Measurements from ENCODE around the gene TSPEAR. TPM values are rescaled to one million over a fixed set of nuclear protein-coding genes. Genes with fewer than 3 reads are reported as not detected.

The TSPEAR gene
- total RNA-seq, 2 experiments from 2014 or later = not detected

GRCh38 chr21:44557491-44558328 lies 153.7 kb downstream of the TSPEAR start:
- Histone ChIP-seq H3K4me2 (ENCODE audit: low read length) (no peak overlapping the region), H3K27ac (ENCODE audit: low read depth, low read length, poor library complexity, severe bottlenecking) (no peak overlapping the region), H3K36me3 (ENCODE audit: insufficient read depth, low read length) (no peaks in the 10 kb centered on the region), H3K9me2 (ENCODE audit: insufficient read depth, low read length) (no peaks in the 10 kb centered on the region), H3K79me2 (ENCODE audit: insufficient read depth, low read depth, low read length) (no peaks in the 10 kb centered on the region), H3K4me1 (ENCODE audit: insufficient read depth, low read length, poor library complexity, severe bottlenecking) (no peaks in the 10 kb centered on the region), H3K9me3 (ENCODE audit: low read length) (no peaks in the 10 kb centered on the region), H3K4me3 (ENCODE audit: low read depth, low read length, poor library complexity, severe bottlenecking) (no peak overlapping the region), H2AFZ (ENCODE audit: low read length) (no peak overlapping the region), H4K20me1 (ENCODE audit: insufficient read depth, low read length) (no peaks in the 10 kb centered on the region)
- TF ChIP-seq, protein P1, sequence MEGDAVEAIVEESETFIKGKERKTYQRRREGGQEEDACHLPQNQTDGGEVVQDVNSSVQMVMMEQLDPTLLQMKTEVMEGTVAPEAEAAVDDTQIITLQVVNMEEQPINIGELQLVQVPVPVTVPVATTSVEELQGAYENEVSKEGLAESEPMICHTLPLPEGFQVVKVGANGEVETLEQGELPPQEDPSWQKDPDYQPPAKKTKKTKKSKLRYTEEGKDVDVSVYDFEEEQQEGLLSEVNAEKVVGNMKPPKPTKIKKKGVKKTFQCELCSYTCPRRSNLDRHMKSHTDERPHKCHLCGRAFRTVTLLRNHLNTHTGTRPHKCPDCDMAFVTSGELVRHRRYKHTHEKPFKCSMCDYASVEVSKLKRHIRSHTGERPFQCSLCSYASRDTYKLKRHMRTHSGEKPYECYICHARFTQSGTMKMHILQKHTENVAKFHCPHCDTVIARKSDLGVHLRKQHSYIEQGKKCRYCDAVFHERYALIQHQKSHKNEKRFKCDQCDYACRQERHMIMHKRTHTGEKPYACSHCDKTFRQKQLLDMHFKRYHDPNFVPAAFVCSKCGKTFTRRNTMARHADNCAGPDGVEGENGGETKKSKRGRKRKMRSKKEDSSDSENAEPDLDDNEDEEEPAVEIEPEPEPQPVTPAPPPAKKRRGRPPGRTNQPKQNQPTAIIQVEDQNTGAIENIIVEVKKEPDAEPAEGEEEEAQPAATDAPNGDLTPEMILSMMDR (conservative IDR thresholded peaks at IDR 0.05; ENCODE audit: low read length) = no peak
- no peak for DNase-seq (ENCODE audit: low spot score)
- intact Hi-C loops (cut with micrococcal nuclease; ENCODE audit: unreplicated experiment) = no loop called here
- no TSS peak for BruUV-seq (replicated peaks)
- POLR2A ChIA-PET = no interaction called here
- CTCF ChIA-PET (ENCODE audit: unreplicated experiment) = no interaction called here

DNA sequence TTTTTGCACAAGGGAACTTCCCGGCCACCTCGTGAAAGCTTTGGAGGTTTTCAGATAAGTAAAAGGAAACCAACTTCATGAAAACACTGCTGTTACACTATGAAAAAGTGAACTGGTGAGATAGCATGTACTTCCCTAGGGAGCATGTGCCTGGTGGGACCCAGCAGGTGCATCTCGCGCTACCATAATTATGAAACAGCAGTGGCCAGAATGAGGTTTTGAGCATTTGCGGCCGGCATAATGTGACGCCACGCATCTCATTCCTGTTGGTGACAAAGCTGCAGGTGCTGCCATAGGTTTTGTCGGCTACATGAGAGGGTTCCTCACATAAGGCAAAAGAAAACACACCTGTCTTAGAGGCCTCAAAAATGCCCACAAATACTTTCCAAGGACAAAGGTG lies 154.5 kb downstream of the TSPEAR start:
- CTCF ChIA-PET (ENCODE audit: unreplicated experiment) = no interaction called here
- POLR2A ChIA-PET = interaction anchor here (0.6 kb wide), 1 partner anchor 40 kb away, joined by 3 read pairs; no protein-coding TSS in a partner anchor
- Histone ChIP-seq H3K27ac (ENCODE audit: low read depth, low read length, poor library complexity, severe bottlenecking) (no peak overlapping the region), H4K20me1 (ENCODE audit: insufficient read depth, low read length) (no peaks in the 10 kb centered on the region), H3K79me2 (ENCODE audit: insufficient read depth, low read depth, low read length) (no peaks in the 10 kb centered on the region), H3K4me3 (ENCODE audit: low read depth, low read length, poor library complexity, severe bottlenecking) (no peak overlapping the region), H3K36me3 (ENCODE audit: insufficient read depth, low read length) (no peaks in the 10 kb centered on the region), H2AFZ (ENCODE audit: low read length) (no peak overlapping the region), H3K9me2 (ENCODE audit: insufficient read depth, low read length) (no peaks in the 10 kb centered on the region), H3K4me1 (ENCODE audit: insufficient read depth, low read length, poor library complexity, severe bottlenecking) (no peaks in the 10 kb centered on the region), H3K4me2 (ENCODE audit: low read length) (no peak overlapping the region), H3K9me3 (ENCODE audit: low read length) (no peaks in the 10 kb centered on the region)
- intact Hi-C loops (cut with micrococcal nuclease; ENCODE audit: unreplicated experiment) = no loop called here
- no TSS peak for BruUV-seq (replicated peaks)
- no peak for TF ChIP-seq EZH2phosphoT487 (IDR thresholded peaks at IDR 0.05; ENCODE audit: borderline replicate concordance, low read depth, low read length)
- TF ChIP-seq, protein P1 (conservative IDR thresholded peaks at IDR 0.05; ENCODE audit: low read length) = no peak
- DNase-seq (ENCODE audit: low spot score) = no peak

DNA sequence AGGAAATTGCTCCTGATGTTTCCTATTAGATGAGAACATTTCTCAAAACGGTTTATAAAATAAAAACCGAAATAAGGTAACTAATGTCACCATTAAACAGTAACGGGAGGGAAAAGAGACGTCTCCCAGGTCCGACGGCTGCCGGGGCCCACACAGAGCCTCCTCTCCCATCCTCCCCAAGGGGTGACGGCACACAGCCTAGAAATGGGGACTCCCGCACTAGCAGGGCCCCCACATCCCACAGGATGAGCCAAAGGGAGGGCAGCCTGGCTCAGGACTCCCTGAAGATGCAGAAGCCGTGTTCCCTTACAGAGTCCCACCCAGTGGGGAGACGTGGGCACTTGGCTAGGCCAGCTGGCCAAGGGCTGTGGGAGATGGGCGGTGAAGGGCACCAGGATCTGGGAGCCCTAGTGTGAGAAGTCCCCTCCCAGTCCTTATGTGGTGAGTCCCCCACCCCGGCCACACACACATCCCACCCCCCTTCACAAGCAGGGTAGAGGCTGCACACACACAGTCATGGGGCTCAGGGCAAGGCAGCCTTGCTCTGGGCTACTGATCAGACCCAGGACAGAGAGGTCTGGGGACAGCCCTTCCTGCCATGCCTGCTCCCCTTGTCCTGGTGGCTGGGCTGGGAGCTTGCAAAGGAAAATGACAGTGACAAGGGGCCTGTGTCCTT lies 156.0 kb downstream of the TSPEAR start:
- Histone ChIP-seq H3K9me3 (ENCODE audit: low read length) (no peaks in the 10 kb centered on the region), H3K4me3 (ENCODE audit: low read depth, low read length, poor library complexity, severe bottlenecking) (no peak overlapping the region), H2AFZ (ENCODE audit: low read length) (no peak overlapping the region), H4K20me1 (ENCODE audit: insufficient read depth, low read length) (no peaks in the 10 kb centered on the region), H3K27ac (ENCODE audit: low read depth, low read length, poor library complexity, severe bottlenecking) (no peak overlapping the region), H3K36me3 (ENCODE audit: insufficient read depth, low read length) (no peaks in the 10 kb centered on the region), H3K4me1 (ENCODE audit: insufficient read depth, low read length, poor library complexity, severe bottlenecking) (no peaks in the 10 kb centered on the region), H3K9me2 (ENCODE audit: insufficient read depth, low read length) (no peaks in the 10 kb centered on the region), H3K4me2 (ENCODE audit: low read length) (no peak overlapping the region), H3K79me2 (ENCODE audit: insufficient read depth, low read depth, low read length) (no peaks in the 10 kb centered on the region)
- BruUV-seq (replicated peaks) = no TSS peak
- intact Hi-C loops (cut with micrococcal nuclease; ENCODE audit: unreplicated experiment) = no loop called here
- CTCF ChIA-PET (ENCODE audit: unreplicated experiment) = no interaction called here
- DNase-seq (ENCODE audit: low spot score) = no peak
- TF ChIP-seq EZH2phosphoT487 (IDR thresholded peaks at IDR 0.05; ENCODE audit: borderline replicate concordance, low read depth, low read length) = no peak
- TF ChIP-seq, protein P1 (conservative IDR thresholded peaks at IDR 0.05; ENCODE audit: low read length) = no peak
- POLR2A ChIA-PET = no interaction called here

Data from OCI-LY7 (cell line).